ENCODE results near the gene NALCN.

Gene NALCN

GRCh38 chr13:101157261-101157660, 259.0 kb downstream of the NALCN start:
- no peaks in the 10 kb centered on the region for H3K36me3 ChIP-seq (ENCODE audit: low read length)
- no peaks in the 10 kb centered on the region for H3K9me3 ChIP-seq (ENCODE audit: insufficient read depth, low read length)
- H3K9me2 ChIP-seq (replicated peaks; ENCODE audit: insufficient read depth, low read length): no peaks in the 10 kb centered on the region
- H3K4me2 ChIP-seq (ENCODE audit: low read depth, low read length, poor library complexity, severe bottlenecking): no peak overlapping the region
- no peaks in the 10 kb centered on the region for H3F3A ChIP-seq (ENCODE audit: insufficient read depth)
- H3K79me2 ChIP-seq (ENCODE audit: insufficient read depth, low read length): no peaks in the 10 kb centered on the region
- H3K9ac ChIP-seq (ENCODE audit: low read length): no peak overlapping the region
- H2AFZ ChIP-seq (ENCODE audit: low read depth, low read length, severe bottlenecking): no peak overlapping the region
- H3K4me3 ChIP-seq (ENCODE audit: insufficient read depth, low read length, poor library complexity, severe bottlenecking): no peak overlapping the region
- H3K27ac ChIP-seq (ENCODE audit: low read depth, low read length): no peak overlapping the region
- H3K27me3 ChIP-seq (ENCODE audit: low read length): no peaks in the 10 kb centered on the region
- TF ChIP-seq EZH2phosphoT487 (conservative IDR thresholded peaks at IDR 0.05; ENCODE audit: low read length): no peak
- TF ChIP-seq, protein P1, sequence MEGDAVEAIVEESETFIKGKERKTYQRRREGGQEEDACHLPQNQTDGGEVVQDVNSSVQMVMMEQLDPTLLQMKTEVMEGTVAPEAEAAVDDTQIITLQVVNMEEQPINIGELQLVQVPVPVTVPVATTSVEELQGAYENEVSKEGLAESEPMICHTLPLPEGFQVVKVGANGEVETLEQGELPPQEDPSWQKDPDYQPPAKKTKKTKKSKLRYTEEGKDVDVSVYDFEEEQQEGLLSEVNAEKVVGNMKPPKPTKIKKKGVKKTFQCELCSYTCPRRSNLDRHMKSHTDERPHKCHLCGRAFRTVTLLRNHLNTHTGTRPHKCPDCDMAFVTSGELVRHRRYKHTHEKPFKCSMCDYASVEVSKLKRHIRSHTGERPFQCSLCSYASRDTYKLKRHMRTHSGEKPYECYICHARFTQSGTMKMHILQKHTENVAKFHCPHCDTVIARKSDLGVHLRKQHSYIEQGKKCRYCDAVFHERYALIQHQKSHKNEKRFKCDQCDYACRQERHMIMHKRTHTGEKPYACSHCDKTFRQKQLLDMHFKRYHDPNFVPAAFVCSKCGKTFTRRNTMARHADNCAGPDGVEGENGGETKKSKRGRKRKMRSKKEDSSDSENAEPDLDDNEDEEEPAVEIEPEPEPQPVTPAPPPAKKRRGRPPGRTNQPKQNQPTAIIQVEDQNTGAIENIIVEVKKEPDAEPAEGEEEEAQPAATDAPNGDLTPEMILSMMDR (IDR thresholded peaks at IDR 0.05; ENCODE audit: insufficient read depth, low read length, poor library complexity, severe bottlenecking): no peak
- H4K20me1 ChIP-seq (ENCODE audit: low read depth, low read length): no peaks in the 10 kb centered on the region

DNA sequence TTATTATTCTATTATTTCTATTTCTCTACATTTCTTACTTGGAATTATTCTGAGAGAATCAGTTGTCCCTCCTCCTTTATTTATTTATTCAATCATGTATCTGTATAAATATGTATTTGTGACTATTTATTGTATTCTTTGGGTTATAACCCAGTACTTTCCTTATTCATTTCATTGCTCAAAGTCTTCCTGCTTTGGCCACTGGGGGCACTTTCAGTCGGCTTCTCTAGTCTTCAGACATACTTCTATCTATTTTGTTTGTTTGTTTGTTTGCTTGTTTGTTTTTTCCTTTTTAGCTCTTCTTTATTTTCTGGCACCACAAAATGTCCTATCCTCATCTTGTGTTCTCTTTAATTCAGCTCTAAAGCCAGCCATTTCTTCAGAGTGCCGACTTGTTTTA, 260.4 kb downstream of the NALCN start:
- Histone ChIP-seq H3K9me3 (ENCODE audit: insufficient read depth, low read length) (no peaks in the 10 kb centered on the region), H3K36me3 (ENCODE audit: low read length) (no peaks in the 10 kb centered on the region), H3K79me2 (ENCODE audit: insufficient read depth, low read length) (no peaks in the 10 kb centered on the region), H3K4me2 (ENCODE audit: low read depth, low read length, poor library complexity, severe bottlenecking) (no peak overlapping the region), H2AFZ (ENCODE audit: low read depth, low read length, severe bottlenecking) (no peak overlapping the region), H3K27ac (ENCODE audit: low read depth, low read length) (no peak overlapping the region), H3K4me3 (ENCODE audit: insufficient read depth, low read length, poor library complexity, severe bottlenecking) (no peak overlapping the region), H3K9me2 (replicated peaks; ENCODE audit: insufficient read depth, low read length) (no peaks in the 10 kb centered on the region), H3F3A (ENCODE audit: insufficient read depth) (no peaks in the 10 kb centered on the region), H3K27me3 (ENCODE audit: low read length) (no peaks in the 10 kb centered on the region), H3K9ac (ENCODE audit: low read length) (no peak overlapping the region), H4K20me1 (ENCODE audit: low read depth, low read length) (no peaks in the 10 kb centered on the region)
- no peak for TF ChIP-seq EZH2phosphoT487 (conservative IDR thresholded peaks at IDR 0.05; ENCODE audit: low read length)
- TF ChIP-seq, protein P1 (IDR thresholded peaks at IDR 0.05; ENCODE audit: insufficient read depth, low read length, poor library complexity, severe bottlenecking): peak; percentile 24

DNA sequence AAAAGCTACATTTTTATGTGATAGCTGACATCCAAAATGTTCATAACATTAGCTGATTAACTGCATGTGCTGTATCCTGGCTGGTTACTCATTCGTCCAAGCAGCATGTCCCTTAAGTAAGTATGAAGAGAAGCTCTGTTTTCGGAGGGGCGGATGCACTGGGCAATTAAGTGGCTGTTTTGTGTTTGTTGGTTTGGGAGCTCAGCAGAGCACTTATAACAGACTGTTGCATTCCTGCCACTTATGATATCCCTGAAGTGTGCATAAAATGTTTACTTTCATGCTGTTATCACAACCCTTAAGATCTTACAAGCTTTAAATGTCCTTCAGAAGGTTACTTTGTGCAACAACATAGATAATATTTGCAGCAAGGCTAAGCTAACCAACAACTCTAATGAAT, 264.1 kb downstream of the NALCN start:
- H3F3A ChIP-seq (ENCODE audit: insufficient read depth): no peaks in the 10 kb centered on the region
- H3K79me2 ChIP-seq (ENCODE audit: insufficient read depth, low read length): no peaks in the 10 kb centered on the region
- H3K9ac ChIP-seq (ENCODE audit: low read length): no peak overlapping the region
- H4K20me1 ChIP-seq (ENCODE audit: low read depth, low read length): no peaks in the 10 kb centered on the region
- no peaks in the 10 kb centered on the region for H3K36me3 ChIP-seq (ENCODE audit: low read length)
- H2AFZ ChIP-seq (ENCODE audit: low read depth, low read length, severe bottlenecking): no peak overlapping the region
- no peaks in the 10 kb centered on the region for H3K9me2 ChIP-seq (replicated peaks; ENCODE audit: insufficient read depth, low read length)
- no peak overlapping the region for H3K4me3 ChIP-seq (ENCODE audit: insufficient read depth, low read length, poor library complexity, severe bottlenecking)
- no peak overlapping the region for H3K4me2 ChIP-seq (ENCODE audit: low read depth, low read length, poor library complexity, severe bottlenecking)
- TF ChIP-seq, protein P1 (IDR thresholded peaks at IDR 0.05; ENCODE audit: insufficient read depth, low read length, poor library complexity, severe bottlenecking): no peak
- no peak for TF ChIP-seq EZH2phosphoT487 (conservative IDR thresholded peaks at IDR 0.05; ENCODE audit: low read length)
- H3K27me3 ChIP-seq (ENCODE audit: low read length): no peaks in the 10 kb centered on the region
- no peaks in the 10 kb centered on the region for H3K9me3 ChIP-seq (ENCODE audit: insufficient read depth, low read length)
- no peak overlapping the region for H3K27ac ChIP-seq (ENCODE audit: low read depth, low read length)

All from SU-DHL-6 (cell line).